ENCODE results near the gene INSM1.

The INSM1 gene

DNA sequence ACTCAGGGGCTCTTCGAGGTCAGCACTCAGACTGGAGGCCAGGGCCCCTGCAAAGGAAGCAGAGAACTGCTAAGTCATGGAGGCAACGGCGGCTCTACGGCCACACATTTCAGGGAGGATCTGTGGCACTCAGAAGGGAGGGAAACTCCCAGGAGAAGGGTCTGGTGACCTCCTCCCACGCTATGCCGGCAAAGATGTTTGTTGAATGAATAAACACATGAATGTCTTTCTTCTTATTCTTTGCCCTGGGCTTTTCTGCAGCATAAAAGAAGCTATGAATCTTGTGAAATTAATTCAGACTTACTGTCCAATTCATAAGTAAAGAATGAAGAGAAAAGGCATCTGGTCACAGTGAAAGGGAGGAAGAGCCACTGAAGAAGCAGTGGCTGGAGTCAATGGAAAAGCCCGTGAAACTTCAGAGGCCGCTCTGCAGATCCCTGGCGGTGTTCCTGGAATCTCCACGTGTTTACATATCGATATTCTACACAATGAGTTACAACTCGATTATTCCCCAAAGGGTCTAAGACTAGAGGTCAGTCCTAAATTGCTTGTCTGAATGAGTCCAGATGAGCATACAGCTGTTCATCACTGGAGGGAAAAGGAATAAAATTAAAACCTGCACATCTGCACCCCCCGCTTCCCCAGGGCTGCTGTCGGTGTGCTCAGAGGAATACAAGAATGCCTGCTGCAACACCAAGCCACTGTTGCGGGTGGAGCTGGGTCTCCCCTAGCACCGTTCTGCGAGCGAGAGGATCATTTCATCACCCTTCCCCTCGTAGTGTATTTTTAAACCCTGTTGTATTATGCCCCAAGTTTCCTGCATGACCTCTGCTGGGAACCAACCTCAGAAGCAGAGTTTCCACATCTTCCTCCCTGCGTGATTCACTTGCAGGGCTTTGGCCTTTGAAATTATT is 25.6 kb downstream of the INSM1 start:
- DNase-seq (ENCODE audit: low read depth) = no peak

DNA sequence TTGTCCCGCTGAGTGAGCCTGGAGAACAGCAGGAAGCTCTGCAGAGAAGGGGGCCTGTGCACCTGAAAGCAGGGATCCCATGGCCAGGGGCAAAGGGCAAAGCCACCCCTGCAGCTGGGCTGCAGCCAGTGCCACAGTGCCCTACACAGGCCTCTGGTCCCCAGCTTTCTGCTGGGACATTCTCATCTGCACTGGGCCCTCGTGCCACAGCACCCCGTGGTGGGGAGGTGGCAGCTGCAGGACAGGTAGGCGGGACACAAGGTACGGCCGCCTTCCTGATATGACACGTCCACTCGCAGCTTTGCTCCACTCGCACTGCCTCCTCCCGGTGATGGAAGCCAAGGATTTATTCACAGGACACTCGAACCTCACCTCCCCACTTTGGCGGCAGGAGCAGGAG is 27.2 kb downstream of the INSM1 start:
- no peak for DNase-seq (ENCODE audit: low read depth)

DNA sequence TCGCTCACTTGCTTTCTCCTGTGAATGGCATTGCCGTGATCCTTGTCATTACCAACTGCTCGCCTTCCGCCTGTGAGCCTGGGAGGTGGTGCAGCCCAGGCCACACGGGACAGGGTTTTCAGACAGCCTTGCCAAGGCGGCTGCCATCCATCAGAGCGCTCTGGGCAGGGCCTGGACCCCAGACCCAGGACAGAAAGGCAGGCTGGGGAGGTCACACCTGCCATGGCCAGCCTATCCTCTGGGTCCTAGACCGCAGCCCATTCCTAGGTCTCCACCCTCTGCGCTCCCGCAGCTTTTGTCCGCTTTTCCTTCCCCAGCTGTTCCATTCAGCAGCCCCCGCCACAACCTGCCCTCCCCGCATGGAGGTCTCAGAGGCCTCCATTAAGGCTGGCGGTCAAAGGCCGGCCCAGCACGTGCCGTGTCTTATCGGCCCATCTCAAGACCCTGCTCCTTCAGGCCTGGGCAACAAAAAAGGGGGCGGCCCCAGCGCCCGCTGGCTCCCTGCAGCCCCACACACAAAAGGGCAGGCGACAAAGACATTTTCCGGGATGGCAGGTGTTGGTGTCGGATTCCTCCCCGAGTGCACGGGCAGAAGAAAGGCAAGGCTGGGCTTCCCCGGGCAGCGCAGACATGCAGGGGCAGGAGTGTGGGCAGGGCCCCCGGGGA is 28.1 kb downstream of the INSM1 start:
- DNase-seq (ENCODE audit: low read depth) = no peak

DNA sequence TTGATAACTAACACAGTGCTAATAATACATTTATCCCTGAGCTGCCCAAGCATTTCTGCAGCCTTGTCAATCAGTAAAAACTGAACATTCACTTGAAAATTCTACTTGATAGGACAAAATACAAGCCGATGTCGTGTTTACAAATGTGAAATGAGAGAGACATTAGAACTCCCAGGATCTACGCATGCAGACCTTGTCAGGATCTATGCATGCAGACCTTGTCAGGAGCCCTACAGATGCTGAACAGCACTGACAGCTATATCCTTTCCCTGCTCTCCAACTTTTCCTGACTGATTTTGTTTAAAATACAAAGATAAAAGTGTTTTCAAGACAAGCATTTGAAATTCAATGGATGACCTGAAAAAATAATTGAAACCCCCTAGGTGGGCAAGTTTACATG is 28.9 kb downstream of the INSM1 start:
- no peak for DNase-seq (ENCODE audit: low read depth)

DNA sequence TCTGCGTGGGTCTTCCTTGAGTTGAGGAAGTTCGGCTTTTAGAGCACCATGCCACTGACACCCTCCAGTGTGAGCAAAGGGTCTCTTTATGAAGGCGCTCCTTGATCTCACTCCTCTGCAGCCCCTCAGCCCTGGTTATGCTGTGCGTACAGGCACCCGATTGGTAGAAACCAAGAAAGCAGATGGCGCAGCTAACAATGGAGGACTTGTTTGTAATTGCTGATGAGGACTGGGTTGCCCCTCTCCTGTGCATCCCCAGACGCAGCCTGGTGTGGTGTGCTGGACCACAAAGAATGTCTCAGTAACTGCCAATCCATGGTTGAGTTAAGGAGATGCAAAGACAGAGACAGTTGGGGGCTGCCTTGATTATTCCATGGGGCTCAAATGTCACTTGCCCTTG is 30.2 kb downstream of the INSM1 start:
- no peak for DNase-seq (ENCODE audit: low read depth)

DNA sequence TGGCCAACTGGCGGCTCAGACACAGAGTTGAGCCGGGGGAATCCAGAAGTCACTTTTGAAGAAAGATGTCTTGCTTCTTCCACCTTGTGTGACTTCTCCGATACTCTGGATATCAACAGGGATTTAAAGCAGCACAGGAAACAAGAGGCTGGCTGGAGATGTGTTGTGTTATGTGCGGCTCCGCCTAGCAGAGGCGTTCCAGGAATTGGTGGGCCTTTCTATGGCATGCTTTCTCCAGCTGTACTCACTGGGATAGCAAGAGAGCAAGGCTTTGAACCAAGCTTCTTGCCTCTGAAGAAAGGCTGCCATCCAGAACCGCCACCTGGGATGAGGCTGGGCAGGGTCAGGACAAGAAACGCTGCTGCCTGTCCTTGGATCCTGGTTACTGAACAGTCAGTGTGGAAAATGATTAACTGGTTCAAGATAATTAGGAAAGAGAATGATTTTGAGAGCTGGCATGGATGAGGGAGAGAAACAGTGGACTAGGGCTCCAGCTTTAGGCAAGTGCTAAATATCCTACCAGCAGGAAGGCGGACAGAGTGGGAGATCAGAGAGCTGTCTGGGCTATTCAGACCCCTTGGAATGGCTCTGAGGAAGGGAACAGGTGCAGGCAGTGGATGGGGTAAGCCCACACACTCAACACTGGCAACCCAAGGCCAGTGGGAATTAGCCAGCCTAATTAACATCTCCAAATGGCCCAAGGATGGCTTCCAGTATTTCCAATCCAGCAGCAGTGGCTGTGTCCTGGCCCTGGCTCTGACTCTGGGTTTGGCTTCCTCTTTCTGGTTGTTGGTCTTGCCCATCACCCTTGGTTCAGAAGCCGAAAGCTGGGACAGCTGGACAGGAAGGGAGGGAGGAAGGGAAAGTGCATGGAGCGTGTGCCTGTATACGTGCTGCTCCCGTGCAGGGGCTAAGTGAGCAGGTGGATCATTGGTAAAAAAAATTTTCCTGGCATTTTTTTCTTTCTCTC is 31.9 kb downstream of the INSM1 start:
- no peak for DNase-seq (ENCODE audit: low read depth)

DNA sequence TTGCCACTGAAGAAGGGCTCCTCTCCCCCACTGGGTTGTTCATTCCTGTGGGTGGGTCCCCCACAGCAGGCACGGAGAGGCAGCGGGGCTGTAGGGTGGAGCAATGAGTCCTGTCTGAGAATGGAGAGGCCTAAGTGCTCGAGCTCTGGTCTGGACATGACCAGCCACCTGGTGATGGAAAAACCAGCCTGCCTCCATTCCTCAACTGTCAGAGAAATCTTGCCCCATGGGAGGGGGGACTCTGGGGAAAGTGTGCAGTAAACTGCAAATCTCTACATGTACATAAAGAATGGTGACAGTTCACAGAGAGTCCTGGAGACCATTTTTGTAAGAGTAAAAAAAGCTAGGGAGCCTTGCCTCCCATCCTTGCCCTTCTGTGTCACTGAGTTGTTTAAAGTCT is 34.1 kb downstream of the INSM1 start:
- DNase-seq (ENCODE audit: low read depth) = no peak

DNA sequence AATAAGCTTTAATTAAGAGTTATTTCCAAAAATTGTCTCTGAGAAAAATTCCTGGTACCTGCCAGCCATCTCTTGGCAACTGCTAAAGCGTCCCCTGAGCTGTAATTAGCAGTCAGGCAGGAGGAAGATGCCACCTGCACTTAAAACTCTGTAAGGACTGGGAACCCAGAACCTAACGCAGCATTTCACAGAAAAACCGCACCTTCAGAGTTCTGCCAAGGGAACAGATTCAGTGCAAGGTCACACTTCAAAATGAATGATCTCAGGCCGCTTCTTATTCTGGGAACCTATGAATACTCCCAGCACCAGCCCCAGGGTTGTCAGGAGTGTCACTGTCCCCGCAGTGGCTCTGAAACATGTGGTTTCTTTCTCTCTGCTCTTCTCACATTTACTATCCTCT is 36.7 kb downstream of the INSM1 start:
- no peak for DNase-seq (ENCODE audit: low read depth)

DNA sequence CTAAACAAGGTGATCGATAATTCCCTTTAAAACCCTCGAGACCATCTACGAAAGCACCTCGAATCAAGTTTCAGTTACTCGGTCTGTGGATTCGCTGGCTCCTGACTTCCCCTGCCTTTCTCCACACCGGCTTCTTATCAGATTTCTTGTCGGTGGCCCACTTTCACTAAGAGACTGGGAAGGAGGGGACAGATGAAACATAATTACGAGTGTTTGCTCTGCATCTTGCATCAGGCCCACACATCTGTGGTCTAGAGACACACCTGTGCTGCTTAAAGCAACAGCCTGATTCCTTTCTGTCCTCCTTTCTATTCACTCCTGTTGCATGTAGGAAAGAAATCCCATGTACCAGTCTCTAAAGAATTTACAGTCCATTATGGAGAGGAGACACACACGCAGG is 37.7 kb downstream of the INSM1 start:
- no peak for DNase-seq (ENCODE audit: low read depth)

DNA sequence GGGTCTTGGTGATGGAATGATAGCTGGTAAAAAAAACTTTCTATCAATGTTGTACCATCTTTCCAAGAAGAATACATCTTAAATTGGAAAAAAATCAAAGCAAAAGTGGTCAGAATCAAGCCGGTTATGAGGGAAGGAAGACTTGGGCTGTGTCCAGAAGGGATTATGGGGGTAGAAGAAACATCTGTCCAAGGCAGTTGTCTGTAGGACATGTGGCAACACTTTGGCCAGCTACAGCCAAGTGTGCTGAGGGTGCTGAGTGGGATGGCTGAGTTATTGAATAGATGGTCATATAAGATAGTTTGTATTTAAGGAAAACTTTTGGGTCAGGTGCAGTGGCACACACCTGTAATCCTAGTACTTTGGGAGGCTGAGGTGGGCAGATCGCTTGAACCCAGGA is 38.4 kb downstream of the INSM1 start:
- DNase-seq (ENCODE audit: low read depth) = no peak

DNA sequence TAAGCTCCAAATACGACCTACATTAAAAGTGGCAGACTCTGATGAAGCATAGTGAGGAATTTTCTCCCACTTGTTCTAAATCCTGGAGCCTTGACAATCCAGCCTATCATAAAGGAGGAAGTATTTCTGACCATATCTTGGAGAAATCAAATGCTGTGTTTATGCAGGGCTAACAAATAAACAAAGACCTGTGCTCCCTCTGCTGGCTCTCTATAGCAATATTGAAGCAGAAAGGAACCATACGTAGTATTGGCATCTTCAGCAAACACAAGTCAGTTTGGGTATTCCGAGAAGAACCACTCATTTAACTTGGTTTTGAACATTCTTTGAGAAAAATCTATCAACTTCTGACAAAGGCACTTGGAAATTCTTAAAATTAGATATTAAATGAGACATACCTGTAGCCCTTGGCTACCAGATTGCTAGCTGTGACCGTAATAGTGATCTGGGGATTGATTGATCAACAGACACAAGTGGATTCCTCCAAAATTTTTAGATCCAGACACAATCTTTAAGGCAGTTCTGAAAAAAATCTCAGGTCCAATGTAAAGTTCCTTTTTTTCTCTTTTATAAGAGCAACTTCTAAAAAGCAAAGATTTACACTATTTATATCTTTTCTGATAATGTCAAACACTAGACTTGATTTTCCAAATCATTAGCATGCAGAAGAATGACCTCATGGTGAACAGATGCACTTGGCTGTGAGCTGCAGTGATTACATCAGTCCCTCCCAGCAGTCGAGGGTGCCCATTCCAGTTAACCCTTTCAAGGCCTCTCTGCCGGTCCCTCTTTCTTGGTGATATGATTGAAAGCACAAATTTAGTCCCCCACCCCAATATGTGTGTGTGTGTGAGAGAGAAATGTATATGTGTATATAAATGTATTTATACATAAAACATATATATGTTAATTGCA is 40.2 kb downstream of the INSM1 start:
- DNase-seq (ENCODE audit: low read depth) = no peak

DNA sequence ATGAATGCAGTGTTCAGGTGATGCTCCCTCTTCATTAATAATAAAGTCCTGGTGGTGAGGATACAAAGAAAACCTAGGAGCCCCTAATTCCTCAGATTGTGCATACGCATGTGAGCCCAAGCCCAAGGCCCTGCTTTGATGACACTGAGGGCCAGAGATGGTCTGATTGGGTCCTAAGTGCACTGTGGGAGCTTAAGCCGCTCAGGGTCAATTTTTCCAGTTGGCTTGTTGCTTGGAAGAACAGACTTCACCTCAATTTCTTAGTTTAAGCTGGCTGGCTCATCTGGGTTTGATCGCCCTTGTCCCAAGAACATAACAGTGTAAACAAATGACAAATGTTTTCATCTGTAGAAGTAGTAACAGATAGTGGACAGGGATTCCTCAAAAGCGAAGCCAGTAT is 41.4 kb downstream of the INSM1 start:
- DNase-seq (ENCODE audit: low read depth) = no peak

DNA sequence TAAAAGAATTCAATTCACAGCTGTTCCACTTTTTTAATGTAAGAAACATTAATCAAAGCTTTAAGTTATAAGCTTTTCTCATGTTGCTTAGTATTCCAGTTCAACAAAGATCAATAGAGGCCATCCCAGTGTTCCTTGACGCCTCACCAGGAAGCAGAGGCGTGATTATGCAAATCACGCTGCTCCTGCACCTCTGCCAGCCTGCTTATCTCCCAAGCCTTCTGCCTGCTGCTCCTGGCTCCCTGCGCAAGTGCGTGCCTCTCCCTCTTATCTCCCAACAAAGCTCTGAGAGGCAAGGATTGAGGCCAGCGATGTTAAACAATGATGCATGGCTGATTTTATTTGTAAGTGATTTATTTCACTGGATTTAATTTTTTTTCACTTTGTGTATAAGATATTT is 42.8 kb downstream of the INSM1 start:
- no peak for DNase-seq (ENCODE audit: low read depth)

DNA sequence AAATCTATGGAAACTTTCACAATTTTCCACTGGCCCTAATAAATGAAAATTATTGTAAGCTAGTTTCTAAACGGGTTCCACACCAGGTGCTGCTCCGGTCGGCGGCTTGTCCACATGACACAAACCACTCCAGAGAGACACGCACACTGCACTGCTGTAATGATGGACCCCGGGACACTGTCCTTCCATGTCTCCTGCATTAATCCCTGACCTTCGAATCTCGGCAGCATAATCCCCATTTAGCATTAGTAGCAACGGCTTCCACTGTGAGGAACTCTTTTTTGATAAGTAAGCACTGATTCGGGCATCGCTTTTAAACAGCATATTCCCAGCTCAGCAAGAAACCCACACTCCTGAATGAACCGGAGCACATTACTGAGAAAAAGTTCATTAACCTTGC is 43.5 kb downstream of the INSM1 start:
- DNase-seq (ENCODE audit: low read depth) = no peak

DNA sequence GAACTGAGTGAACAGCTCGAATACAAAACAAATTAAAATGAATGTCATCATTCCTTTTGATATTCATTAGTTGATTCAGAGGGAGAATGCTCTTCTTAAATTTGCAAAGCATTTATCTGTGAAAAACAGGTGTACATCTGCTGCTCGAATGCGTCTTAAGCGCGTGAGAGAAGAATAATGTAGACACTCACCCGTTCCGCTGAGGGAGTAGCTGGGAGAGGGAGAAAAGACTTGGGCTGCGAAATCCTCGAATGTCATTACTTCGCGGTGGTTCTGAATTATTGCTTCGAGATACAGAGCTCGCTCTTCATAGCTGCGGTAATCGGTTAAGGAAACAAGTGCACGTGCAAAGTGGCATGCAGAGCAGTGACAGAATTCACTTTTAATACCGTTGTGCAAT is 43.9 kb downstream of the INSM1 start:
- no peak for DNase-seq (ENCODE audit: low read depth)

DNA sequence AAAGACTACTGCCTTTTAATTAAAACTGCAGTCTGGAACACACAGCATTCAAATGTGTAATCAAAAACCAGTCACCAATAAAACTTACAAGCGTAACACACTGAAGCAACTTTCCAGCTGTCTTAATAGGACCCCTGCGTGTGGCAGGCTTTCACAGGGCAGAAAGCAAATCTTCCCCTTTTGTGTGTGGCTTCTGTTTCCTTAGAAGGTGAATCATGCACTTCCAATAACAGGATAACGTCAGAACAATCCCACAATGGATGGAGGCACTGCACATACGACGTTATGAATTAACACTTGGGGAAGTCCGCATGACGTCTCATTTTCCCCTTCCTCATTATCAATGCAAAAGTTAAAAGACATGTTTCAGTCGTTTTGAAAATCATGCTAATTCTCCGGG is 44.8 kb downstream of the INSM1 start:
- DNase-seq (ENCODE audit: low read depth) = peak; percentile 7

DNA sequence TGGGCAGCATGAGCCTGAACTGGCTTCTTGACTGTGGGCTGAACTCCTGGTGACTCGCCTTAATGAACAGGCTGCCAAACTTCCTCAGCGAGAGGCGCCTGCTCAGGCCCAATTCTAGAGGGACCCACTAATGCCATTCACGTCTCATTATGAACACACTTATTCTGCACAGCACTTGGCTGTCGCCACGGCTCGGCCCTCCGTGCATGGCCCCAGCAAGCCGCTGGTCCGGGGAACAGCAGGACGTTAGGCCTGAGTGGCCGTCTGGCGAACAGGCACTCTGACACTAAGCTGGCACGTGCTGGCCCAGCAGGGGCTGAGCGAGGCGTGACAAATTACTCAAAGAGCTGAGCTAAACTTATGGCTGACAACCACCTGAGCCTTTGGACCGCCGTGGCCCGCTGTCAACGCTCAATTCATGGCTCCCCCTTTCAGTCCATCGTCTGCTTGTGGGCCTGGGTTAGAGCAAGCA is 45.9 kb downstream of the INSM1 start:
- no peak for DNase-seq (ENCODE audit: low read depth)

DNA sequence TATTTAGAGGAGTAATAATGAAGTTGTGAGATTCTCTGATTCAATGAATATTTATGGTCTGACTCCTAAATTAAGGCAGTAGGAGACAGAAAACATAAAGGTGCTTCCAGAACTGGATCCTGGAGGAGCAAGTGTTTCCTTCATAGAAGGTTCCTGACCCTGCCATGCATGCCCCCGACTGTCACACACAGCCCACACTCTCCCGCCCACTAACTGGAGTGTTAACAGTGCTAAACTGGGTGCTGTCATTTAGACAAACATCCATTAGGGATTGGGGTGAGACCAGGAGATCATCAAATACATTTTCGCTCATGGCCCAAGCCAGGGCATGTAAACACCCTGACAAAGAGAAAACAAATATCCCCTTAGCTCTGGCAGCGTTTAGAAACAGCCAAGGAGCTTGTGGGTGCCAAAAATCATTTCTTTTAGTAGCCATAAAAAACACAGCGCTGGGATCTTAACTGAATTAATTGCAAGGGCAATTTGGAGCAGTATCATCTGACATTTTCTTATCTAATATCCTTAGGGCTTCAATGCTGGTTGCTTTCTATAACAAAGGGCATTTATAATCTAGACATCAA is 46.8 kb downstream of the INSM1 start:
- DNase-seq (ENCODE audit: low read depth) = no peak

DNA sequence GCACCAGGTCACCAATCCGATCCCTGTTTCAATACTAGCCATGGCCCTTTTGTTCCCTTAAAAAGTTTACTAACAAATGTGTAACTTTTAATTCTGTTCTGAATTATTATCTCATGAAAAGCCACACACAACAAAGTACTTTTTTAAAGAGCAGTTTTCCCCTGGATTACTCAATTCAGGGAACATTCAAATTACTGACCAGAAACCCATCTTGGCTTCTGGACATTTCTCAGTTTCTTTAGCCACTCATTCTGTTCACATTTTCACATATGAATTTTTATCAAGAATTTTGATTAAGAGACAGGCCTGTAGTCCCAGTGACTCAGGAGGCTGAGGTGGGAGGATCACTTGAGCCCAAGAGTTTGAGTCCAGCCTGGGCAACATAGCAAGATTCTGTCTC is 47.4 kb downstream of the INSM1 start:
- no peak for DNase-seq (ENCODE audit: low read depth)

DNA sequence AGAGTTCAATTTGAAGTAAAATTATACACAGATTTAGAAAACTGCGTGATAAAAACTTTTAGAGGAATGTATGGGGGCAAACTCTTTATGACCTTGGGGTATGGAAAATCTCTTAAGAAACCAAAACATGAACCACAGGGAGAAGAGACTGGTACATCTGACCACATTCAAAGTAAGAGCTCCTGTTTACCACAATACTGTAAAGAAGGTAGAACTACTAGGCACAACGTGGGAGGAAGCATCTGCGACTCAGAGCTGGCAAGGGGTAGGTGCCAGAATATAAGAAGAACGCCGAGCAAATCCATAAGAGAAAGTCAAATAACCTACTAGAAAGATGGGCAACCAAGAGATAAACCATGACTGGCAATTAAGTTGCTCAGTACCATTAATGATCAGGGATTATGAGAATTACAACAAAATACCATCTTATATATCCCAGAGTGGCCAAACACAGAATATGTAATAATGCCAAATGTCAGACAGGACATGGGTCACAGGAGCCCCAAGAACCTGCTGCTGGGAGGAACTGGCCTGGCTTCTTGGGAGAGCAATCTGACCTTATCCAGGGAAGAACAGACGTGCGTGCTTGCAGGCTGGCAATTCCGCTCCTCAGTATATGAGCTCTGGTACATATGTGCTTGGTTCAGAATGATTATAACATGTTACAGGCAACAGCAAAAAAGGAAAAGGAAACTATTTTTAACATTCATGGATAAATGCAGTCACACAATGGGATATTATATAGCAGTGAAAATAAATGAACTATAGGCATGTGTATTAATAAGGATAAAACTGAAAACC is 50.2 kb downstream of the INSM1 start:
- no peak for DNase-seq (ENCODE audit: low read depth)
